ENCODE data around the gene C9orf78. TPM values are rescaled to one million over a fixed set of nuclear protein-coding genes. Genes with fewer than 3 reads are reported as not detected.

C9orf78 gene
- total and polyA plus RNA-seq, 9 of the 15 experiments (the other 6 are each of a cell fraction or from before 2014, with no cell fraction given), result 94.6 to 266 (median 202) TPM

GRCh38 chr9:129867136-129868022 is 32.3 kb upstream of the C9orf78 start (continued):
- TF ChIP-seq THRA (IDR thresholded peaks at IDR 0.05) (no peak), ZBTB33 (CRISPR knock-in tag; IDR thresholded peaks at IDR 0.05) (peak; percentile 100), RBFOX2 (IDR thresholded peaks at IDR 0.05; ENCODE audit: low read depth, low read length) (peak; percentile 45), SUPT5H (IDR thresholded peaks at IDR 0.05) (peak; percentile 42; the same call in 1 of the 2 replicates), TGIF2 (CRISPR knock-in tag; IDR thresholded peaks at IDR 0.05) (no peak), HNRNPLL (IDR thresholded peaks at IDR 0.05; ENCODE audit: low read depth, low read length, poor library complexity, severe bottlenecking) (no peak)
